T-helper 2 cell (primary cell): ENCODE data around the gene LMTK3.
"Not testable (repeated sequence)": the region's sequence is repeated elsewhere in the genome, so short reads cannot be mapped to it uniquely, and the experiment has no call there.

Source experiments
- DNase-seq, 5 experiments: peaks; one replicate each; pipeline versions ENCODE4 v3.0.0 to v3.0.0-alpha.2; 2012 to 2022

Gene LMTK3

GRCh38 chr19:48538057-48538456 lies 26.4 kb upstream of the LMTK3 start:
- DNase-seq = not testable (repeated sequence)

- DNase-seq = no peak
These were observed 25.9 kb upstream of the LMTK3 start for GRCh38 chr19:48537541-48537940.

GRCh38 chr19:48533770-48534169 lies 22.1 kb upstream of the LMTK3 start:
- DNase-seq = no peak

- no peak for DNase-seq
These were observed 19.1 kb upstream of the LMTK3 start for GRCh38 chr19:48530770-48531169.

- DNase-seq = no peak
These were observed 18.6 kb upstream of the LMTK3 start for GRCh38 chr19:48530066-48530720.

- DNase-seq = no peak
These were observed 17.5 kb upstream of the LMTK3 start for GRCh38 chr19:48529156-48529555.

GRCh38 chr19:48524732-48525131 lies 13.1 kb upstream of the LMTK3 start:
- no peak for DNase-seq

GRCh38 chr19:48524221-48524620 lies 12.6 kb upstream of the LMTK3 start:
- no peak for DNase-seq

GRCh38 chr19:48520134-48520533 lies 8.5 kb upstream of the LMTK3 start:
- DNase-seq = no peak

GRCh38 chr19:48519426-48519825 lies 7.8 kb upstream of the LMTK3 start:
- DNase-seq = not testable (repeated sequence)

- no peak for DNase-seq
These were observed 6.6 kb upstream of the LMTK3 start for GRCh38 chr19:48518207-48518606.

- DNase-seq = no peak
These were observed 4.9 kb upstream of the LMTK3 start for GRCh38 chr19:48516536-48516935.

- no peak for DNase-seq
These were observed 2.5 kb upstream of the LMTK3 start for GRCh38 chr19:48514123-48514458.

GRCh38 chr19:48513289-48514122 lies 1.9 kb upstream of the LMTK3 start:
- peak in 4 of 5 experiments; percentile 52 to 86 (median 62) for DNase-seq

- peak in 1 of 5 experiments; percentile 51 for DNase-seq
These were observed 1.1 kb upstream of the LMTK3 start for GRCh38 chr19:48512504-48513288.

GRCh38 chr19:48511321-48511731 lies 309 bp downstream of the LMTK3 start:
- no peak for DNase-seq

- DNase-seq = peak; percentile 46 to 75 (median 65)
These were observed 990 bp downstream of the LMTK3 start for GRCh38 chr19:48510421-48511268.

- no peak for DNase-seq
These were observed 2.0 kb downstream of the LMTK3 start for GRCh38 chr19:48509467-48510194.

GRCh38 chr19:48508729-48509411 lies 2.8 kb downstream of the LMTK3 start:
- DNase-seq = no peak

- no peak for DNase-seq
These were observed 3.7 kb downstream of the LMTK3 start for GRCh38 chr19:48507911-48508439.
